ENCODE measurements around the gene LCE2A. TPM values are rescaled to one million over a fixed set of nuclear protein-coding genes. Genes with fewer than 3 reads are reported as not detected.
"Not testable (repeated sequence)": the region's sequence is repeated elsewhere in the genome, so short reads cannot be mapped to it uniquely, and the experiment has no call there.

LCE2A gene
- total and polyA plus RNA-seq, 9 of the 15 experiments (the other 6 are each of a cell fraction or from before 2014, with no cell fraction given): not detected

DNA sequence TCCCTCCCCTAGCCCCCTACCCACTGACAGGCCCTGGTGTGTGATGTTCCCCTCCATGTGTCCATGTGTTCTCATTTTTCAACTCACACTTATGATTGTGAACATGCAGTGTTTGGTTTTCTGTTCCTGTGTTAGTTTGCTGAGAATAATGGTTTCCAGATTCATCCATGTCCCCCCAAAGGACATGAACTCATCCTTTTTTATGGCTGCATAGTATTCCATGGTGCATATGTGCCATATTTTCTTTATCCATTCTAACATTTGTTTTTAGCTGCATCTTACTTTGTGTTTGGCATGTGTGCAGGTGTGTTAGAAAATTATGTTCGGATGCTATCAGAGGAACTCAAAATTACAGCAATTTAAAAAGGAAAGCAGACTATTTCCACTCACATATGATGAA is 32.0 kb upstream of the LCE2A start:
- ATAC-seq; H3K9ac ChIP-seq (ENCODE audit: insufficient read depth in 1 of 2, low read depth in 2 of 2, low read length in 2 of 2); H3K9me3 ChIP-seq (replicated peaks; ENCODE audit: control insufficient read depth, insufficient read depth, low read depth, low read length); in situ Hi-C loops (cut with MboI); H3K79me2 ChIP-seq (ENCODE audit: control insufficient read depth, insufficient read depth, low read length); H3K4me2 ChIP-seq (ENCODE audit: insufficient read depth, low read length); H4K20me1 ChIP-seq (replicated peaks; ENCODE audit: control insufficient read depth, insufficient read depth, low read length); CTCF ChIA-PET (ENCODE audit: low intra/inter-chr PET ratio); BruUV-seq (replicated peaks); H3K4me1 ChIP-seq (replicated peaks in 1 of 2; ENCODE audit: control insufficient read depth in 2 of 2, insufficient read depth in 2 of 2, low read length in 2 of 2); intact Hi-C loops (cut with micrococcal nuclease); POLR2A ChIA-PET; H3K4me3 ChIP-seq; H3K36me3 ChIP-seq (ENCODE audit: control insufficient read depth, insufficient read depth, low read length); H3K27ac ChIP-seq (ENCODE audit: extremely low read depth, low read depth, low read length); H3K9me1 ChIP-seq (ENCODE audit: control insufficient read depth, insufficient read depth, low read length); DNase-seq (ENCODE audit: extremely low read depth in 1 of 4, low spot score in 3 of 4); H2AFZ ChIP-seq (ENCODE audit: low read depth, low read length); FAIRE-seq; H3K27me3 ChIP-seq (ENCODE audit: control insufficient read depth in 2 of 2, insufficient read depth in 2 of 2, low read length in 2 of 2): not testable (repeated sequence)
- 0% methylated on average over 1 of the region's 1 CpG for WGBS (ENCODE audit: insufficient coverage, low coverage, missing lambda C conversion rate)
- TF ChIP-seq ZNF146 (CRISPR knock-in tag; IDR thresholded peaks at IDR 0.05; ENCODE audit: unreplicated experiment): peak; percentile 54

DNA sequence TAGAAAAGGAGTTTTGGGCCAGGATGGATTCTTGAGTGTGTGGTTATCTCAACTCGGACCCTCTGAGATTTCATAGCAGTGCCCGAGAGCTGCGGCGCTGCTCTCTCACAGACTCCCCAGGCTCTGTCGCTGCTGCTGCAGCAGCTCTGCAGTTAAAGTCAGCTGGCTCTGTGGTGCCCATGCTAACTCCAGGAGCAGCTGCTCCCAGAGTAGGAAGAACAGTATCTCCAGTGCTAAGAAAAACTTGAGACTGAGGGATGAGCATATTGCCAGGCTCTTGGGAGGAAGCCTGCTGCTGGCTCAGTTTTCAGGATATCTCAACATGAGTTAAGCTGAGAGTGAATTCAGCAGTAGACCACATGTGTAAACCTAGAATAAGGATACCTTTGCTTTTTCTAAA is 30.5 kb upstream of the LCE2A start:
- no peaks in the 10 kb centered on the region for H3K27me3 ChIP-seq (ENCODE audit: control insufficient read depth in 2 of 2, insufficient read depth in 2 of 2, low read length in 2 of 2)
- 0% methylated on average over 5 of the region's 5 CpGs for WGBS (ENCODE audit: insufficient coverage, low coverage, missing lambda C conversion rate)
- no peaks in the 10 kb centered on the region for H3K9me1 ChIP-seq (ENCODE audit: control insufficient read depth, insufficient read depth, low read length)
- H2AFZ ChIP-seq (ENCODE audit: low read depth, low read length): no peak overlapping the region
- no peak overlapping the region for H3K4me3 ChIP-seq
- no TSS peak for BruUV-seq (replicated peaks)
- intact Hi-C loops (cut with micrococcal nuclease): no loop called here
- H3K4me1 ChIP-seq (replicated peaks in 1 of 2; ENCODE audit: control insufficient read depth in 2 of 2, insufficient read depth in 2 of 2, low read length in 2 of 2): no peaks in the 10 kb centered on the region
- DNase-seq (ENCODE audit: extremely low read depth in 1 of 4, low spot score in 3 of 4) (no peak), FAIRE-seq (no peak), ATAC-seq (no peak)
- H3K79me2 ChIP-seq (ENCODE audit: control insufficient read depth, insufficient read depth, low read length): no peaks in the 10 kb centered on the region
- H3K4me2 ChIP-seq (ENCODE audit: insufficient read depth, low read length): no peak overlapping the region
- H4K20me1 ChIP-seq (replicated peaks; ENCODE audit: control insufficient read depth, insufficient read depth, low read length): no peaks in the 10 kb centered on the region
- H3K36me3 ChIP-seq (ENCODE audit: control insufficient read depth, insufficient read depth, low read length): no peaks in the 10 kb centered on the region
- H3K9me3 ChIP-seq (replicated peaks; ENCODE audit: control insufficient read depth, insufficient read depth, low read depth, low read length): no peaks in the 10 kb centered on the region
- H3K9ac ChIP-seq (ENCODE audit: insufficient read depth in 1 of 2, low read depth in 2 of 2, low read length in 2 of 2): no peak overlapping the region
- ChIA-PET CTCF (ENCODE audit: low intra/inter-chr PET ratio) (no interaction called here), POLR2A (no interaction called here)
- no peak overlapping the region for H3K27ac ChIP-seq (ENCODE audit: extremely low read depth, low read depth, low read length)
- in situ Hi-C loops (cut with MboI): no loop called here
- TF ChIP-seq, protein P1, sequence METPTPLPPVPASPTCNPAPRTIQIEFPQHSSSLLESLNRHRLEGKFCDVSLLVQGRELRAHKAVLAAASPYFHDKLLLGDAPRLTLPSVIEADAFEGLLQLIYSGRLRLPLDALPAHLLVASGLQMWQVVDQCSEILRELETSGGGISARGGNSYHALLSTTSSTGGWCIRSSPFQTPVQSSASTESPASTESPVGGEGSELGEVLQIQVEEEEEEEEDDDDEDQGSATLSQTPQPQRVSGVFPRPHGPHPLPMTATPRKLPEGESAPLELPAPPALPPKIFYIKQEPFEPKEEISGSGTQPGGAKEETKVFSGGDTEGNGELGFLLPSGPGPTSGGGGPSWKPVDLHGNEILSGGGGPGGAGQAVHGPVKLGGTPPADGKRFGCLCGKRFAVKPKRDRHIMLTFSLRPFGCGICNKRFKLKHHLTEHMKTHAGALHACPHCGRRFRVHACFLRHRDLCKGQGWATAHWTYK (CRISPR knock-in tag; IDR thresholded peaks at IDR 0.05): no peak
- TF ChIP-seq IRF2 (CRISPR knock-in tag; IDR thresholded peaks at IDR 0.05) (no peak), MYC (IDR thresholded peaks at IDR 0.05; ENCODE audit: low read depth, low read length) (no peak), MYC (CRISPR knock-in tag; IDR thresholded peaks at IDR 0.05; ENCODE audit: borderline replicate concordance, low read depth) (no peak), ZZZ3 (IDR thresholded peaks at IDR 0.05) (no peak), EP300 (IDR thresholded peaks at IDR 0.05; ENCODE audit: low read length) (no peak), ZFP1 (CRISPR knock-in tag; IDR thresholded peaks at IDR 0.05) (no peak), ID3 (CRISPR knock-in tag; IDR thresholded peaks at IDR 0.05) (no peak), ID3 (tag; IDR thresholded peaks at IDR 0.05) (no peak), RUNX1 (IDR thresholded peaks at IDR 0.05; ENCODE audit: low read depth) (no peak)
- TF ChIP-seq, protein P2, sequence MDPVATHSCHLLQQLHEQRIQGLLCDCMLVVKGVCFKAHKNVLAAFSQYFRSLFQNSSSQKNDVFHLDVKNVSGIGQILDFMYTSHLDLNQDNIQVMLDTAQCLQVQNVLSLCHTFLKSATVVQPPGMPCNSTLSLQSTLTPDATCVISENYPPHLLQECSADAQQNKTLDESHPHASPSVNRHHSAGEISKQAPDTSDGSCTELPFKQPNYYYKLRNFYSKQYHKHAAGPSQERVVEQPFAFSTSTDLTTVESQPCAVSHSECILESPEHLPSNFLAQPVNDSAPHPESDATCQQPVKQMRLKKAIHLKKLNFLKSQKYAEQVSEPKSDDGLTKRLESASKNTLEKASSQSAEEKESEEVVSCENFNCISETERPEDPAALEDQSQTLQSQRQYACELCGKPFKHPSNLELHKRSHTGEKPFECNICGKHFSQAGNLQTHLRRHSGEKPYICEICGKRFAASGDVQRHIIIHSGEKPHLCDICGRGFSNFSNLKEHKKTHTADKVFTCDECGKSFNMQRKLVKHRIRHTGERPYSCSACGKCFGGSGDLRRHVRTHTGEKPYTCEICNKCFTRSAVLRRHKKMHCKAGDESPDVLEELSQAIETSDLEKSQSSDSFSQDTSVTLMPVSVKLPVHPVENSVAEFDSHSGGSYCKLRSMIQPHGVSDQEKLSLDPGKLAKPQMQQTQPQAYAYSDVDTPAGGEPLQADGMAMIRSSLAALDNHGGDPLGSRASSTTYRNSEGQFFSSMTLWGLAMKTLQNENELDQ (CRISPR knock-in tag; IDR thresholded peaks at IDR 0.05; ENCODE audit: borderline replicate concordance): no peak
- TF ChIP-seq, protein P3, sequence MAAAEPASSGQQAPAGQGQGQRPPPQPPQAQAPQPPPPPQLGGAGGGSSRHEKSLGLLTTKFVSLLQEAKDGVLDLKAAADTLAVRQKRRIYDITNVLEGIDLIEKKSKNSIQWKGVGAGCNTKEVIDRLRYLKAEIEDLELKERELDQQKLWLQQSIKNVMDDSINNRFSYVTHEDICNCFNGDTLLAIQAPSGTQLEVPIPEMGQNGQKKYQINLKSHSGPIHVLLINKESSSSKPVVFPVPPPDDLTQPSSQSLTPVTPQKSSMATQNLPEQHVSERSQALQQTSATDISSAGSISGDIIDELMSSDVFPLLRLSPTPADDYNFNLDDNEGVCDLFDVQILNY (CRISPR knock-in tag; IDR thresholded peaks at IDR 0.05): no peak

All from K562 (cell line).